H1 (cell line): Measurements from ENCODE around the gene DFFB. TPM values are rescaled to one million over a fixed set of nuclear protein-coding genes. Genes with fewer than 3 reads are reported as not detected.

Experiments used
- CTCF ChIA-PET: fragments of 300-600 bp; sonication (Branson Sonifier 250); formaldehyde crosslinking; loops from one replicate; lab custom pipeline; 2021; ENCODE audit not compliant: partially characterized antibody; lab: Charles Lee
- POLR2A ChIA-PET: fragments of 300-600 bp; sonication (Branson Sonifier 250); formaldehyde crosslinking; loops from one replicate; lab custom pipeline; 2021; ENCODE audit warnings: inconsistent platforms; ENCODE audit not compliant: partially characterized antibody; lab: Charles Lee
- DNase-seq, 2 experiments: peaks; one replicate each; pipeline versions ENCODE4 v3.0.0 to v3.0.0-alpha.2; 2010 to 2022; ENCODE audit warnings: low spot score in 2 of 2, low read depth in 1 of 2, mixed read lengths in 1 of 2
- FAIRE-seq: peaks from 2 replicates; lab custom pipeline; 2011; peaks lifted over from hg19 to GRCh38; lab: Jason Lieb, UNC
- H2AFZ ChIP-seq: 2 replicates; pipeline ENCODE4 v1.8.1; 2012; ENCODE audit warnings: low read length, inconsistent platforms
- H2AK5ac ChIP-seq: 2 replicates; pipeline ENCODE4 v1.6.1; 2013; ENCODE audit warnings: low read depth, low read length
- H2BK120ac ChIP-seq: replicated peaks from 2 replicates; pipeline ENCODE3; 2013; ENCODE audit warnings: low read depth, low read length, inconsistent platforms
- H2BK12ac ChIP-seq: 2 replicates; pipeline ENCODE4 v1.6.1; 2013; ENCODE audit warnings: low read depth, low read length
- H2BK15ac ChIP-seq: 2 replicates; pipeline ENCODE4 v1.6.1; 2013; ENCODE audit warnings: low read length
- H2BK20ac ChIP-seq: 2 replicates; pipeline ENCODE4 v1.6.1; 2013; ENCODE audit warnings: low read length
- H2BK5ac ChIP-seq: 2 replicates; pipeline ENCODE4 v1.6.1; 2013; ENCODE audit warnings: low read depth, low read length
- H3K14ac ChIP-seq: 2 replicates; pipeline ENCODE4 v1.6.1; 2013; ENCODE audit warnings: inconsistent platforms; ENCODE audit not compliant: insufficient read length
- H3K18ac ChIP-seq: 2 replicates; pipeline ENCODE4 v1.6.1; 2013; ENCODE audit warnings: low read length; ENCODE audit errors: extremely low read depth
- H3K23ac ChIP-seq: 2 replicates; pipeline ENCODE4 v1.6.1; 2013; ENCODE audit warnings: inconsistent platforms; ENCODE audit not compliant: insufficient read length
- H3K23me2 ChIP-seq: 2 replicates; pipeline ENCODE4 v1.6.1; 2013; ENCODE audit warnings: low read depth, low read length
- H3K27ac ChIP-seq: 2 replicates; pipeline ENCODE4 v1.6.1; 2011; ENCODE audit warnings: low read depth, low read length, inconsistent platforms
- H3K27me3 ChIP-seq, 4 experiments: replicated peaks in 1 of 4; 1 replicate in 1 of 4; 2 replicates in 3 of 4; pipeline versions ENCODE4 v1.6.1 to v1.8.1; 2011 to 2013; ENCODE audit warnings: low read length in 3 of 4, mild to moderate bottlenecking in 3 of 4, inconsistent platforms in 2 of 4, mixed read lengths in 2 of 4, moderate library complexity in 1 of 4; ENCODE audit not compliant: control insufficient read depth in 3 of 4, insufficient read depth in 3 of 4; ENCODE audit errors: extremely low read depth in 1 of 4
- H3K36me3 ChIP-seq, 4 experiments: 2 replicates each; pipeline versions ENCODE4 v1.6.1 to v1.8.1; 2011 to 2013; ENCODE audit warnings: mild to moderate bottlenecking in 4 of 4, low read length in 3 of 4, moderate library complexity in 2 of 4, control low read depth in 1 of 4, inconsistent platforms in 1 of 4; ENCODE audit not compliant: insufficient read depth in 4 of 4, control insufficient read depth in 2 of 4
- H3K4ac ChIP-seq: replicated peaks from 2 replicates; pipeline ENCODE3; 2013; ENCODE audit warnings: low read length, low read depth, mixed read lengths, inconsistent platforms; ENCODE audit not compliant: insufficient read length
- H3K4me1 ChIP-seq, 4 experiments: replicated peaks in 1 of 4; 1 replicate in 1 of 4; 2 replicates in 3 of 4; pipeline versions ENCODE4 v1.6.1 to v1.8.1; 2011 to 2013; ENCODE audit warnings: low read length in 3 of 4, inconsistent platforms in 2 of 4, mixed read lengths in 1 of 4; ENCODE audit not compliant: insufficient read depth in 4 of 4, control insufficient read depth in 3 of 4
- H3K4me2 ChIP-seq, 2 experiments: 2 replicates each; pipeline versions ENCODE4 v1.6.1 to v1.8.1; 2011 to 2013; ENCODE audit warnings: low read depth in 2 of 2, low read length in 2 of 2, control low read depth in 1 of 2, inconsistent platforms in 1 of 2, mild to moderate bottlenecking in 1 of 2; ENCODE audit not compliant: insufficient read depth in 1 of 2
- H3K4me3 ChIP-seq, 4 experiments: fragments of 200-600, 300-600 bp in 1 of 4; sonication (generic), shearing (Covaris generic), sonication (Bioruptor Twin) in 1 of 4; 2 replicates each; pipeline versions ENCODE4 v1.5.1 to v1.8.1; 2011 to 2016; ENCODE audit warnings: low read length in 4 of 4, low read depth in 3 of 4, control low read depth in 2 of 4, inconsistent platforms in 2 of 4, mild to moderate bottlenecking in 2 of 4, mixed read lengths in 1 of 4, moderate library complexity in 1 of 4; ENCODE audit not compliant: insufficient read depth in 2 of 4; ENCODE audit errors: extremely low read depth in 1 of 4
- H3K56ac ChIP-seq: replicated peaks from 2 replicates; pipeline ENCODE3; 2013; ENCODE audit warnings: low read depth, mild to moderate bottlenecking, mixed read lengths, low read length, inconsistent platforms; ENCODE audit not compliant: insufficient read length
- H3K79me1 ChIP-seq: 2 replicates; pipeline ENCODE4 v1.6.1; 2013; ENCODE audit warnings: low read depth, low read length, control low read depth
- H3K79me2 ChIP-seq, 2 experiments: 2 replicates each; pipeline versions ENCODE4 v1.6.1 to v1.8.1; 2012 to 2013; ENCODE audit warnings: low read length in 2 of 2, mild to moderate bottlenecking in 2 of 2, inconsistent platforms in 1 of 2; ENCODE audit not compliant: insufficient read depth in 2 of 2, control insufficient read depth in 1 of 2
- H3K9ac ChIP-seq, 4 experiments: replicated peaks in 1 of 4; 1 replicate in 1 of 4; 2 replicates in 3 of 4; pipeline versions ENCODE4 v1.6.1 to v1.8.1; 2011 to 2013; ENCODE audit warnings: low read depth in 3 of 4, low read length in 3 of 4, control low read depth in 2 of 4, mild to moderate bottlenecking in 2 of 4, moderate library complexity in 2 of 4, inconsistent platforms in 1 of 4; ENCODE audit errors: extremely low read depth in 1 of 4
- H3K9me3 ChIP-seq, 2 experiments: 2 replicates each; pipeline versions ENCODE4 v1.6.1 to v1.8.1; 2012 to 2013; ENCODE audit warnings: mild to moderate bottlenecking in 2 of 2, moderate library complexity in 2 of 2, control low read depth in 1 of 2, inconsistent platforms in 1 of 2, low read depth in 1 of 2, low read length in 1 of 2, mixed read lengths in 1 of 2; ENCODE audit not compliant: insufficient read depth in 2 of 2
- H4K20me1 ChIP-seq, 2 experiments: replicated peaks in 1 of 2; 2 replicates each; pipeline versions ENCODE3 to v1.8.1; 2011 to 2013; ENCODE audit warnings: inconsistent platforms in 2 of 2, low read length in 2 of 2, mild to moderate bottlenecking in 1 of 2; ENCODE audit not compliant: insufficient read depth in 2 of 2, control insufficient read depth in 1 of 2
- H4K5ac ChIP-seq: 2 replicates; pipeline ENCODE4 v1.6.1; 2013; ENCODE audit warnings: low read length, low read depth, mixed read lengths, inconsistent platforms; ENCODE audit not compliant: insufficient read length
- H4K8ac ChIP-seq: 2 replicates; pipeline ENCODE4 v1.8.0; 2013; ENCODE audit warnings: mild to moderate bottlenecking, moderate library complexity, low read length, inconsistent platforms; ENCODE audit not compliant: insufficient read depth; ENCODE audit errors: extremely low read depth
- H4K91ac ChIP-seq: replicated peaks from 2 replicates; pipeline ENCODE3; 2013; ENCODE audit warnings: low read length, mixed read lengths, inconsistent platforms; ENCODE audit not compliant: insufficient read length
- CBX8 ChIP-seq: fragments of 300-800, 300-1000 bp; sonication (generic); IDR thresholded peaks from 2 replicates; pipeline ENCODE4 v1.7.1; 2016; ENCODE audit warnings: low read depth, low read length, borderline replicate concordance
- CTBP2 ChIP-seq: IDR thresholded peaks from 2 replicates; pipeline ENCODE4 v1.7.0; 2011; ENCODE audit warnings: borderline replicate concordance, mild to moderate bottlenecking, moderate library complexity, mixed read lengths, low read length; ENCODE audit not compliant: insufficient read depth, insufficient read length
- EZH2 ChIP-seq: fragments of 200-600 bp; sonication (generic); IDR thresholded peaks from 2 replicates; pipeline ENCODE4 v1.7.1; 2012; ENCODE audit warnings: low read depth, mild to moderate bottlenecking, moderate library complexity, low read length, inconsistent platforms; ENCODE audit not compliant: severe bottlenecking
- KDM1A ChIP-seq: fragments of 200-600, 300-600 bp; sonication (generic); IDR thresholded peaks from 2 replicates; pipeline ENCODE4 v1.7.1; 2016; ENCODE audit warnings: mild to moderate bottlenecking, low read length, borderline replicate concordance
- TBP ChIP-seq: IDR thresholded peaks from 2 replicates; pipeline ENCODE4 v1.6.1; 2011; ENCODE audit warnings: low read depth, low read length, improper control_type of control experiment
- WGBS, 2 experiments: shearing (Covaris generic) in 1 of 2; methylation state at CpG; one replicate each; pipeline versions ENCODE4 v1.1.6 to v1.1.7; 2013 to 2015; ENCODE audit warnings: low lambda C conversion rate in 2 of 2, mixed read lengths in 2 of 2, inconsistent platforms in 1 of 2, low coverage in 1 of 2, missing lambda C conversion rate in 1 of 2; ENCODE audit not compliant: insufficient replicate concordance in 2 of 2, insufficient coverage in 1 of 2, insufficient read length in 1 of 2; ENCODE audit errors: extremely low coverage in 1 of 2, missing lambda C conversion rate in 1 of 2; 5-methylcytosine and 5-hydroxymethylcytosine counted together
- polyA plus RNA-seq, 7 experiments: library from polyadenylated mRNA; depleted of rRNA in 3 of 7; stranded (reverse) in 5 of 7; unstranded in 2 of 7; fragments of >200 nt in 5 of 7; fragments of 200-250 nt in 2 of 7; gene quantifications; 1 replicate in 5 of 7; 2 replicates in 1 of 7; 4 replicates in 1 of 7; pipeline versions ENCODE4 v1.2.1 to v1.2.3, GENCODE V29; 2011 to 2013; ENCODE audit warnings: missing spikeins in 2 of 7, mixed read lengths in 2 of 7
- total RNA-seq: library from RNA; stranded (reverse); fragmentation: NEBNext Ultra II Directional; extraction: Animal tissue kit (Norgen Biotek cat#: 25700); gene quantifications from 2 replicates; pipeline ENCODE4 v1.2.1, GENCODE V29; 2021
- TF ChIP-seq, protein P1 (sequence below): IDR thresholded peaks from 2 replicates; pipeline ENCODE4 v1.6.1; 2012; ENCODE audit warnings: low read length, inconsistent platforms

The DFFB gene
- total and polyA plus RNA-seq, 2 of the 8 experiments (the other 6 are each of a cell fraction or from before 2014, with no cell fraction given) = 8.6 to 11.9 TPM

DNA sequence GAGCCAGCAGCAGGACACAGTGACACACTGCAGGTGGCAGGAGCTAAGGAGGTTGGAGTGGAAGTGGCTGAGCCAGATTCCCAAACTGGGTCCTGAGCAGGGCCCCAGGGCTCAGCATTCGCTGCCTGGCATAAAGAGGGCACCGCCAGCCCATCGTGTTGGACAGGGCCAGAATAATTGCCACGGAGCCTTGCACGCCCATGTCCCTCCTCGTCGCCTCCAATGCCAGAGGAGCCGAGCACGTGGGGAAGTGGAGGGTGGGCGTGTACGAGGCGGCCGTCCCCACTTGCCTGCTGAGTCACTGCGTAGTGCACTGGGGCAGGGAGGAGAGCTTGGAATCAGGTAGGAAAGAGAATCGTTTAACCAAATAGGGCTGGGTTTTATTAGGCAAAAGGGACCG is 34.9 kb upstream of the DFFB start:
- H2BK120ac ChIP-seq = no peak overlapping the region
- no peak overlapping the region for H3K4me2 ChIP-seq
- DNase-seq (no peak), FAIRE-seq (no peak)
- no peak overlapping the region for H3K14ac ChIP-seq
- no peak overlapping the region for H3K4ac ChIP-seq
- no peak overlapping the region for H3K27ac ChIP-seq
- no peak overlapping the region for H3K9ac ChIP-seq
- ChIA-PET POLR2A (interaction anchor here (1.5 kb wide), 1 partner anchor 16 kb away, joined by 4 read pairs; no protein-coding TSS in a partner anchor), CTCF (interaction anchor here (1.2 kb wide), 1 partner anchor 37 kb away, joined by 4 read pairs; no protein-coding TSS in a partner anchor)
- no peak overlapping the region for H2BK20ac ChIP-seq
- H2BK12ac ChIP-seq = no peak overlapping the region
- 91% methylated on average over 16 of the region's 16 CpGs; no CpG with 5 or more reads in 1 of the 2 experiments for WGBS, 2 experiments
- H3K4me3 ChIP-seq = no peak overlapping the region
- H3K36me3 ChIP-seq = peaks cover 0 to 6% (median 0%) of the 10 kb centered on the region in 4 experiments; a peak in 3 of 8 replicates
- no peaks in the 10 kb centered on the region for H3K79me1 ChIP-seq
- no peaks in the 10 kb centered on the region for H3K79me2 ChIP-seq
- peaks cover 1 to 10% of the 10 kb centered on the region in 2 experiments for H4K20me1 ChIP-seq
- no peaks in the 10 kb centered on the region for H3K27me3 ChIP-seq
- H4K8ac ChIP-seq = no peak overlapping the region
- no peaks in the 10 kb centered on the region for H3K9me3 ChIP-seq
- no peak overlapping the region for H2AFZ ChIP-seq
- H3K4me1 ChIP-seq = no peaks in the 10 kb centered on the region; a peak in 1 of 7 replicates
- H4K5ac ChIP-seq = no peak overlapping the region
- H2BK15ac ChIP-seq = no peak overlapping the region
- H3K23ac ChIP-seq = no peak overlapping the region
- H2BK5ac ChIP-seq = no peak overlapping the region
- no peak overlapping the region for H2AK5ac ChIP-seq
- no peak overlapping the region for H4K91ac ChIP-seq
- H3K23me2 ChIP-seq = no peaks in the 10 kb centered on the region
- no peak overlapping the region for H3K56ac ChIP-seq
- no peak overlapping the region for H3K18ac ChIP-seq
- TF ChIP-seq, protein P1, sequence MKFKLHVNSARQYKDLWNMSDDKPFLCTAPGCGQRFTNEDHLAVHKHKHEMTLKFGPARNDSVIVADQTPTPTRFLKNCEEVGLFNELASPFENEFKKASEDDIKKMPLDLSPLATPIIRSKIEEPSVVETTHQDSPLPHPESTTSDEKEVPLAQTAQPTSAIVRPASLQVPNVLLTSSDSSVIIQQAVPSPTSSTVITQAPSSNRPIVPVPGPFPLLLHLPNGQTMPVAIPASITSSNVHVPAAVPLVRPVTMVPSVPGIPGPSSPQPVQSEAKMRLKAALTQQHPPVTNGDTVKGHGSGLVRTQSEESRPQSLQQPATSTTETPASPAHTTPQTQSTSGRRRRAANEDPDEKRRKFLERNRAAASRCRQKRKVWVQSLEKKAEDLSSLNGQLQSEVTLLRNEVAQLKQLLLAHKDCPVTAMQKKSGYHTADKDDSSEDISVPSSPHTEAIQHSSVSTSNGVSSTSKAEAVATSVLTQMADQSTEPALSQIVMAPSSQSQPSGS = no peak
- TF ChIP-seq CBX8 = no peak
- TF ChIP-seq CTBP2 = no peak
- TF ChIP-seq KDM1A = no peak
- no peak for TF ChIP-seq TBP
- TF ChIP-seq EZH2 = no peak
